Liver (tissue), 3 donors: ENCODE measurements around the gene TMEM87B.

Experiments used
- ATF3 ChIP-seq: IDR thresholded peaks from 2 replicates; pipeline ENCODE4 v1.6.1; 2016; ENCODE audit warnings: antibody characterized with exemption
- CTCF ChIP-seq: fragments of 150-350 bp; IDR thresholded peaks from 2 replicates; pipeline ENCODE4 v1.5.1; 2017; ENCODE audit warnings: improper control_type of control experiment, low read depth, low read length; ENCODE audit not compliant: missing input control
- EGR1 ChIP-seq, 2 donors: IDR thresholded peaks; 2 replicates each; pipeline ENCODE4 v1.6.1; 2016 to 2018; ENCODE audit warnings: antibody characterized with exemption in 2 of 2, low read depth in 2 of 2
- FOXA1 ChIP-seq: IDR thresholded peaks from 2 replicates; pipeline ENCODE4 v1.6.1; 2016; ENCODE audit warnings: antibody characterized with exemption
- GABPA ChIP-seq, 2 donors: IDR thresholded peaks in 1 of 2; conservative IDR thresholded peaks in 1 of 2; 2 replicates each; pipeline ENCODE4 v1.6.1; 2016; ENCODE audit warnings: antibody characterized with exemption in 2 of 2, mild to moderate bottlenecking in 1 of 2, moderate library complexity in 1 of 2
- RAD21 ChIP-seq, 2 donors: IDR thresholded peaks; 2 replicates each; pipeline ENCODE4 v1.6.1; 2016; ENCODE audit warnings: antibody characterized with exemption in 2 of 2, mild to moderate bottlenecking in 2 of 2
- TAF1 ChIP-seq: conservative IDR thresholded peaks from 2 replicates; pipeline ENCODE4 v1.6.1; 2016; ENCODE audit warnings: antibody characterized with exemption, mild to moderate bottlenecking
- YY1 ChIP-seq: IDR thresholded peaks from 2 replicates; pipeline ENCODE4 v1.6.1; 2016; ENCODE audit warnings: antibody characterized with exemption, mild to moderate bottlenecking
- TF ChIP-seq, protein P1 (sequence below): IDR thresholded peaks from 2 replicates; pipeline ENCODE4 v1.6.1; 2016; ENCODE audit warnings: antibody characterized with exemption
- TF ChIP-seq, protein P2 (sequence below): IDR thresholded peaks from 2 replicates; pipeline ENCODE4 v1.6.1; 2016; ENCODE audit warnings: antibody characterized with exemption, mild to moderate bottlenecking
- donor health status: healthy.
- donor health status: healthy.

- TF ChIP-seq RAD21 (IDR thresholded peaks at IDR 0.05) (no peak), CTCF (no peak), ATF3 (no peak), EGR1 (IDR thresholded peaks at IDR 0.05; ENCODE audit: low read depth in 2 of 2) (no peak), YY1 (no peak), TAF1 (no peak), GABPA (IDR thresholded peaks at IDR 0.05 in 1 of 2, conservative IDR thresholded peaks at IDR 0.05 in 1 of 2) (no peak), FOXA1 (no peak)
- TF ChIP-seq, protein P1, sequence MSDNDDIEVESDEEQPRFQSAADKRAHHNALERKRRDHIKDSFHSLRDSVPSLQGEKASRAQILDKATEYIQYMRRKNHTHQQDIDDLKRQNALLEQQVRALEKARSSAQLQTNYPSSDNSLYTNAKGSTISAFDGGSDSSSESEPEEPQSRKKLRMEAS: no peak
- TF ChIP-seq, protein P2, sequence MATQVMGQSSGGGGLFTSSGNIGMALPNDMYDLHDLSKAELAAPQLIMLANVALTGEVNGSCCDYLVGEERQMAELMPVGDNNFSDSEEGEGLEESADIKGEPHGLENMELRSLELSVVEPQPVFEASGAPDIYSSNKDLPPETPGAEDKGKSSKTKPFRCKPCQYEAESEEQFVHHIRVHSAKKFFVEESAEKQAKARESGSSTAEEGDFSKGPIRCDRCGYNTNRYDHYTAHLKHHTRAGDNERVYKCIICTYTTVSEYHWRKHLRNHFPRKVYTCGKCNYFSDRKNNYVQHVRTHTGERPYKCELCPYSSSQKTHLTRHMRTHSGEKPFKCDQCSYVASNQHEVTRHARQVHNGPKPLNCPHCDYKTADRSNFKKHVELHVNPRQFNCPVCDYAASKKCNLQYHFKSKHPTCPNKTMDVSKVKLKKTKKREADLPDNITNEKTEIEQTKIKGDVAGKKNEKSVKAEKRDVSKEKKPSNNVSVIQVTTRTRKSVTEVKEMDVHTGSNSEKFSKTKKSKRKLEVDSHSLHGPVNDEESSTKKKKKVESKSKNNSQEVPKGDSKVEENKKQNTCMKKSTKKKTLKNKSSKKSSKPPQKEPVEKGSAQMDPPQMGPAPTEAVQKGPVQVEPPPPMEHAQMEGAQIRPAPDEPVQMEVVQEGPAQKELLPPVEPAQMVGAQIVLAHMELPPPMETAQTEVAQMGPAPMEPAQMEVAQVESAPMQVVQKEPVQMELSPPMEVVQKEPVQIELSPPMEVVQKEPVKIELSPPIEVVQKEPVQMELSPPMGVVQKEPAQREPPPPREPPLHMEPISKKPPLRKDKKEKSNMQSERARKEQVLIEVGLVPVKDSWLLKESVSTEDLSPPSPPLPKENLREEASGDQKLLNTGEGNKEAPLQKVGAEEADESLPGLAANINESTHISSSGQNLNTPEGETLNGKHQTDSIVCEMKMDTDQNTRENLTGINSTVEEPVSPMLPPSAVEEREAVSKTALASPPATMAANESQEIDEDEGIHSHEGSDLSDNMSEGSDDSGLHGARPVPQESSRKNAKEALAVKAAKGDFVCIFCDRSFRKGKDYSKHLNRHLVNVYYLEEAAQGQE: no peak
These were observed 104.4 kb downstream of the TMEM87B start for GRCh38 chr2:112159454-112159921.
